Endothelial cell of umbilical vein (primary cell): ENCODE results near the gene ZNF701. TPM values are rescaled to one million over a fixed set of nuclear protein-coding genes. Genes with fewer than 3 reads are reported as not detected.
"Not testable (repeated sequence)": the region's sequence is repeated elsewhere in the genome, so short reads cannot be mapped to it uniquely, and the experiment has no call there.

Experiments used
- BruUV-seq: library from RNA; stranded (reverse); fragments of 400-500 nt; replicated peaks from 2 replicates; lab custom pipeline; 2021; lab: Mats Ljungman, UMichigan
- CTCF ChIA-PET: fragments of 300-600, 350-600 bp; sonication (Branson Sonifier 250); formaldehyde crosslinking; loops from one replicate; lab custom pipeline; 2021; ENCODE audit warnings: antibody characterized with exemption, inconsistent platforms; lab: Charles Lee
- POLR2A ChIA-PET: fragments of 300-600, 350-600 bp; sonication (Branson Sonifier 250); formaldehyde crosslinking; loops from one replicate; lab custom pipeline; 2021; ENCODE audit warnings: antibody characterized with exemption, inconsistent platforms; lab: Charles Lee
- DNase-seq: peaks from one replicate; pipeline ENCODE4 v3.0.0-alpha.2; 2011; ENCODE audit warnings: low read depth, low spot score
- FAIRE-seq: peaks from 2 replicates; lab custom pipeline; 2011; peaks lifted over from hg19 to GRCh38; lab: Jason Lieb, UNC
- H2AFZ ChIP-seq: 2 replicates; pipeline ENCODE4 v1.6.0; 2012; ENCODE audit warnings: low read depth, low read length, control low read depth, inconsistent platforms
- H3K27ac ChIP-seq: 2 replicates; pipeline ENCODE4 v1.5.1; 2011; ENCODE audit warnings: low read depth, mild to moderate bottlenecking, control low read depth, low read length, moderate library complexity; ENCODE audit not compliant: insufficient read depth
- H3K27me3 ChIP-seq, 2 experiments: 2 replicates each; pipeline versions ENCODE4 v1.6.0 to v1.6.1; 2011; ENCODE audit warnings: low read length in 2 of 2, mixed read lengths in 1 of 2; ENCODE audit not compliant: control insufficient read depth in 2 of 2, insufficient read depth in 2 of 2
- H3K36me3 ChIP-seq, 2 experiments: 2 replicates in 1 of 2; 3 replicates in 1 of 2; pipeline ENCODE4 v1.5.1; 2011; ENCODE audit warnings: low read length in 2 of 2, mild to moderate bottlenecking in 1 of 2, moderate library complexity in 1 of 2; ENCODE audit not compliant: control insufficient read depth in 2 of 2, insufficient read depth in 2 of 2; ENCODE audit errors: extremely low read depth in 1 of 2
- H3K4me1 ChIP-seq: 3 replicates; pipeline ENCODE4 v1.5.1; 2011; ENCODE audit warnings: mild to moderate bottlenecking, low read length; ENCODE audit not compliant: control insufficient read depth, insufficient read depth; ENCODE audit errors: extremely low read depth
- H3K4me2 ChIP-seq: 2 replicates; pipeline ENCODE4 v1.6.1; 2011; ENCODE audit warnings: low read length, control low read depth, mixed read lengths; ENCODE audit not compliant: insufficient read depth
- H3K4me3 ChIP-seq, 3 experiments: fragments of 200-600 bp in 1 of 3; sonication (generic), shearing (Covaris generic) in 1 of 3; replicated peaks in 1 of 3; 2 replicates each; pipeline ENCODE4 v1.5.1; 2011 to 2016; ENCODE audit warnings: control low read depth in 3 of 3, low read length in 3 of 3, mild to moderate bottlenecking in 2 of 3, inconsistent platforms in 1 of 3, low read depth in 1 of 3, moderate library complexity in 1 of 3; ENCODE audit not compliant: insufficient read depth in 1 of 3
- H3K79me2 ChIP-seq: 2 replicates; pipeline ENCODE4 v1.6.0; 2012; ENCODE audit warnings: low read length, inconsistent platforms; ENCODE audit not compliant: control insufficient read depth, insufficient read depth
- H3K9ac ChIP-seq: replicated peaks from 2 replicates; pipeline ENCODE3; 2011; ENCODE audit warnings: low read length, control low read depth; ENCODE audit not compliant: insufficient read depth; ENCODE audit errors: extremely low read depth
- H3K9me1 ChIP-seq: replicated peaks from 3 replicates; pipeline ENCODE4 v1.6.0; 2011; ENCODE audit warnings: mild to moderate bottlenecking, low read length; ENCODE audit not compliant: control insufficient read depth, insufficient read depth; ENCODE audit errors: extremely low read depth
- H3K9me3 ChIP-seq: replicated peaks from 2 replicates; pipeline ENCODE4 v1.5.1; 2012; ENCODE audit warnings: low read length, inconsistent platforms; ENCODE audit not compliant: control insufficient read depth, insufficient read depth
- H4K20me1 ChIP-seq: replicated peaks from 2 replicates; pipeline ENCODE3; 2011; ENCODE audit warnings: mild to moderate bottlenecking, low read length; ENCODE audit not compliant: control insufficient read depth, insufficient read depth; ENCODE audit errors: extremely low read depth
- MAX ChIP-seq: IDR thresholded peaks from 2 replicates; pipeline ENCODE4 v1.6.1; 2011; ENCODE audit not compliant: insufficient read depth, insufficient read length
- POLR2A ChIP-seq: IDR thresholded peaks from 2 replicates; pipeline ENCODE4 v1.6.1; 2012; ENCODE audit warnings: low read depth, mild to moderate bottlenecking, control low read depth, low read length
- dilution Hi-C: fragments of 300-500 bp; cut with MboI; formaldehyde crosslinking; loops from one replicate; pipeline ENCODE4 v1.15.0; 2019; ENCODE audit warnings: low sequenced_read_pairs; ENCODE audit not compliant: extremely low pct_ligation_motif_present
- intact Hi-C: fragments of 100-400 bp; cut with micrococcal nuclease; formaldehyde crosslinking; loops from one replicate; pipeline ENCODE4 v1.10.0; 2022
- polyA plus RNA-seq, 4 experiments: library from polyadenylated mRNA; depleted of rRNA in 3 of 4; stranded (reverse) in 3 of 4; unstranded in 1 of 4; fragments of >200 nt; gene quantifications; 2 replicates each; pipeline versions ENCODE4 v1.2.1 to v1.2.3, GENCODE V29; 2011 to 2012; ENCODE audit warnings: missing spikeins in 1 of 4
- total RNA-seq: library from RNA; stranded (reverse); gene quantifications from 2 replicates; pipeline ENCODE4 v1.2.3, GENCODE V29; 2021

ZNF701 gene
- total and polyA plus RNA-seq, 2 donors (not counting 3 experiments of a cell fraction or from before 2014, with no cell fraction given), result 4.4 to 12.1 TPM

GRCh38 chr19:52541608-52542007, 28.5 kb upstream of the ZNF701 start:
- intact Hi-C loops, result no loop called here
- Histone ChIP-seq H3K27me3 (no peaks in the 10 kb centered on the region), H3K9me3 (no peaks in the 10 kb centered on the region), H4K20me1 (no peaks in the 10 kb centered on the region), H2AFZ (no peak overlapping the region), H3K4me3 (no peak overlapping the region), H3K27ac (no peak overlapping the region), H3K9me1 (no peaks in the 10 kb centered on the region), H3K4me1 (peaks cover 6% of the 10 kb centered on the region), H3K79me2 (peaks cover 3% of the 10 kb centered on the region), H3K4me2 (no peak overlapping the region), H3K9ac (no peak overlapping the region), H3K36me3 (peaks cover 0 to 2% of the 10 kb centered on the region in 2 experiments)
- BruUV-seq, result no TSS peak
- no peak for DNase-seq
- FAIRE-seq, result no peak
- dilution Hi-C loops, result no loop called here
- ChIA-PET CTCF (no interaction called here), POLR2A (no interaction called here)
- no peak for TF ChIP-seq MAX
- no peak for TF ChIP-seq POLR2A

- H3K27ac ChIP-seq, result peak overlapping the region; percentile 18
- dilution Hi-C loops, H4K20me1 ChIP-seq, H3K4me2 ChIP-seq, H3K4me3 ChIP-seq, H3K27me3 ChIP-seq, intact Hi-C loops, CTCF ChIA-PET, H3K4me1 ChIP-seq, H3K9me1 ChIP-seq, H3K36me3 ChIP-seq, H3K79me2 ChIP-seq, H3K9ac ChIP-seq, FAIRE-seq, H2AFZ ChIP-seq, H3K9me3 ChIP-seq, BruUV-seq, POLR2A ChIA-PET: not testable (repeated sequence)
- peak; percentile 22 for DNase-seq
Measured at GRCh38 chr19:52542541-52542940, 27.5 kb upstream of the ZNF701 start.
